GM23338 (cell line): ENCODE results near the gene SP2. TPM values are rescaled to one million over a fixed set of nuclear protein-coding genes. Genes with fewer than 3 reads are reported as not detected.

Experiments used
- ATAC-seq: fragments of 200-7000 bp; cut with Tn5 transposase; 3 replicates; pipeline ENCODE4 v1.9.1; 2020
- DNase-seq: peaks from one replicate; pipeline ENCODE4 v3.0.0-alpha.2; 2015; ENCODE audit warnings: low spot score
- H2AFZ ChIP-seq: fragments of 200-600 bp; sonication (generic); 2 replicates; pipeline ENCODE4 v1.8.0; 2016; ENCODE audit warnings: antibody characterized with exemption, mild to moderate bottlenecking, moderate library complexity
- H3F3A ChIP-seq: fragments of 200-600 bp; sonication (generic); replicated peaks from 2 replicates; pipeline ENCODE4 v1.8.0; 2017; ENCODE audit warnings: antibody characterized with exemption, mixed run types, low read depth
- H3K27ac ChIP-seq: fragments of 200-600 bp; sonication (generic); 2 replicates; pipeline ENCODE4 v1.6.1; 2016; ENCODE audit warnings: low read depth
- H3K27me3 ChIP-seq: fragments of 200-600 bp; sonication (generic); 2 replicates; pipeline ENCODE4 v1.8.0; 2016; ENCODE audit warnings: mild to moderate bottlenecking, mixed run types, moderate library complexity; ENCODE audit not compliant: insufficient read depth
- H3K36me3 ChIP-seq: fragments of 200-600 bp; sonication (generic); 2 replicates; pipeline ENCODE4 v1.8.0; 2016; ENCODE audit warnings: mild to moderate bottlenecking; ENCODE audit not compliant: insufficient read depth
- H3K4me1 ChIP-seq: fragments of 200-600 bp; sonication (generic); 2 replicates; pipeline ENCODE4 v1.8.0; 2016; ENCODE audit warnings: mild to moderate bottlenecking, moderate library complexity; ENCODE audit not compliant: insufficient read depth
- H3K4me2 ChIP-seq: fragments of 200-600 bp; sonication (generic); 2 replicates; pipeline ENCODE4 v1.7.1; 2017; ENCODE audit warnings: mixed run types
- H3K4me3 ChIP-seq: fragments of 200-600 bp; sonication (generic); 2 replicates; pipeline ENCODE4 v1.6.1; 2016; ENCODE audit warnings: mixed run types
- H3K79me2 ChIP-seq: fragments of 200-600 bp; sonication (generic); replicated peaks from 2 replicates; pipeline ENCODE4 v1.8.0; 2017; ENCODE audit warnings: mild to moderate bottlenecking; ENCODE audit not compliant: insufficient read depth
- H3K9me2 ChIP-seq: fragments of 200-600 bp; sonication (generic); 2 replicates; pipeline ENCODE4 v1.8.0; 2017; ENCODE audit not compliant: insufficient read depth
- H4K20me1 ChIP-seq: fragments of 200-600 bp; sonication (generic); replicated peaks from 2 replicates; pipeline ENCODE4 v1.8.0; 2017; ENCODE audit warnings: mild to moderate bottlenecking; ENCODE audit not compliant: insufficient read depth
- H3K27ac Mint-ChIP-seq: 2 replicates; pipeline ENCODE4 v1.8.0; 2020; ENCODE audit warnings: inconsistent platforms, mild to moderate bottlenecking, moderate library complexity, mixed read lengths
- H3K27me3 Mint-ChIP-seq: 3 replicates; pipeline ENCODE4 v1.8.0; 2022; ENCODE audit warnings: low read depth, mild to moderate bottlenecking, moderate library complexity, mixed read lengths, inconsistent platforms; ENCODE audit not compliant: insufficient read depth, poor library complexity
- H3K36me3 Mint-ChIP-seq: 3 replicates; pipeline ENCODE4 v1.8.0; 2021; ENCODE audit warnings: low read depth, mild to moderate bottlenecking, inconsistent platforms, moderate library complexity, mixed read lengths
- H3K4me1 Mint-ChIP-seq: 3 replicates; pipeline ENCODE4 v1.8.0; 2020; ENCODE audit warnings: mild to moderate bottlenecking, inconsistent platforms, mixed read lengths
- H3K4me3 Mint-ChIP-seq: 3 replicates; pipeline ENCODE4 v1.8.0; 2021; ENCODE audit warnings: moderate library complexity, mild to moderate bottlenecking, inconsistent platforms, mixed read lengths
- H3K9me3 Mint-ChIP-seq: 3 replicates; pipeline ENCODE4 v1.8.0; 2020; ENCODE audit warnings: moderate library complexity, mild to moderate bottlenecking, inconsistent platforms, mixed read lengths
- CREB1 ChIP-seq: fragments of 250-450 bp; sonication (Bioruptor Pico); IDR thresholded peaks from 2 replicates; pipeline ENCODE4 v1.5.0; 2020; ENCODE audit warnings: low read depth, mild to moderate bottlenecking, moderate library complexity
- CTCF ChIP-seq, 2 experiments: fragments of 200-600 bp in 1 of 2; sonication (generic) in 1 of 2; conservative IDR thresholded peaks; 2 replicates each; pipeline versions ENCODE4 v1.5.1 to v1.6.1; 2016 to 2017; ENCODE audit warnings: antibody characterized with exemption in 2 of 2, low read depth in 2 of 2, mild to moderate bottlenecking in 2 of 2, moderate library complexity in 1 of 2
- ETS1 ChIP-seq: IDR thresholded peaks from 2 replicates; pipeline ENCODE4 v1.6.1; 2016; ENCODE audit warnings: antibody characterized with exemption
- EZH2 ChIP-seq: fragments of 200-600 bp; sonication (generic); IDR thresholded peaks from one replicate; pipeline ENCODE4 v1.8.0; 2017; ENCODE audit warnings: antibody characterized with exemption, mild to moderate bottlenecking, low read depth; ENCODE audit not compliant: unreplicated experiment
- EZH2phosphoT487 ChIP-seq: fragments of 200-600 bp; sonication (generic); IDR thresholded peaks from one replicate; pipeline ENCODE4 v1.8.1; 2018; ENCODE audit warnings: antibody characterized with exemption; ENCODE audit not compliant: unreplicated experiment
- JUNB ChIP-seq: IDR thresholded peaks from one replicate; pipeline ENCODE4 v1.6.1; 2016; ENCODE audit warnings: antibody characterized with exemption; ENCODE audit not compliant: unreplicated experiment
- NANOG ChIP-seq: IDR thresholded peaks from 2 replicates; pipeline ENCODE4 v1.6.1; 2016; ENCODE audit warnings: antibody characterized with exemption, borderline replicate concordance
- POLR2AphosphoS5 ChIP-seq: IDR thresholded peaks from 2 replicates; pipeline ENCODE4 v1.6.1; 2016; ENCODE audit warnings: antibody characterized with exemption, low read depth
- REST ChIP-seq: IDR thresholded peaks from one replicate; pipeline ENCODE4 v1.6.1; 2018; ENCODE audit warnings: antibody characterized with exemption; ENCODE audit not compliant: unreplicated experiment
- STAT1 ChIP-seq: IDR thresholded peaks from one replicate; pipeline ENCODE4 v1.6.1; 2016; ENCODE audit warnings: antibody characterized with exemption; ENCODE audit not compliant: unreplicated experiment
- ZNF114 ChIP-seq: fragments of 250-450 bp; sonication (Bioruptor Pico); IDR thresholded peaks from 2 replicates; pipeline ENCODE4 v1.5.0; 2020; ENCODE audit warnings: mild to moderate bottlenecking, moderate library complexity
- ZNF331 ChIP-seq: fragments of 250-450 bp; sonication (Bioruptor Pico); IDR thresholded peaks from 2 replicates; pipeline ENCODE4 v1.5.0; 2020; ENCODE audit warnings: low read depth, mild to moderate bottlenecking, moderate library complexity
- ZNF462 ChIP-seq: fragments of 250-450 bp; sonication (Bioruptor Pico); IDR thresholded peaks from 2 replicates; pipeline ENCODE4 v1.5.0; 2020; ENCODE audit warnings: mild to moderate bottlenecking, moderate library complexity
- polyA plus RNA-seq: library from polyadenylated mRNA; unstranded; fragments of >200 nt; fragmentation: Nextera tagmentation; extraction: Ambion mirVana; gene quantifications from 2 replicates; pipeline ENCODE4 v1.2.1, GENCODE V29; 2016
- total RNA-seq: library from RNA; depleted of rRNA; stranded (reverse); fragments of >200 nt; shearing (Covaris generic); gene quantifications from 2 replicates; pipeline ENCODE4 v1.2.3, GENCODE V29; 2014

SP2 gene
- total and polyA plus RNA-seq, 2 experiments from 2014 or later: 6.0 to 12.9 TPM

- H3K4me1 Mint-ChIP-seq: peaks cover 17% of the 10 kb centered on the region
- H3K9me3 Mint-ChIP-seq: no peaks in the 10 kb centered on the region; the same call in 2 of the 3 replicates
- TF ChIP-seq NANOG: no peak
- TF ChIP-seq CREB1 (CRISPR knock-in tag): no peak
- TF ChIP-seq EZH2phosphoT487: no peak
- no peak for TF ChIP-seq STAT1
- TF ChIP-seq ZNF462: no peak
- no peak for TF ChIP-seq JUNB
- no peak for TF ChIP-seq POLR2AphosphoS5
- TF ChIP-seq ETS1: no peak
- TF ChIP-seq EZH2: no peak
- TF ChIP-seq CTCF (conservative IDR thresholded peaks at IDR 0.05; ENCODE audit: low read depth in 2 of 2): no peak
- TF ChIP-seq REST: no peak
- TF ChIP-seq ZNF114: no peak
- no peak for TF ChIP-seq ZNF331
- H3K79me2 ChIP-seq: peaks cover under 1% of the 10 kb centered on the region; the same call in 1 of the 2 replicates
- H3K4me3 Mint-ChIP-seq: no peak overlapping the region; the same call in 2 of the 3 replicates
- no peak for ATAC-seq
- peaks cover 8% of the 10 kb centered on the region for H3K4me1 ChIP-seq
- H4K20me1 ChIP-seq: no peaks in the 10 kb centered on the region
- H3K27me3 Mint-ChIP-seq: peaks cover 15% of the 10 kb centered on the region
- DNase-seq: no peak
- no peak overlapping the region for H2AFZ ChIP-seq
- H3K36me3 ChIP-seq: no peaks in the 10 kb centered on the region
- no peaks in the 10 kb centered on the region for H3K27me3 ChIP-seq
- H3K4me2 ChIP-seq: no peak overlapping the region
- H3K27ac Mint-ChIP-seq: no peak overlapping the region
- no peak overlapping the region for H3K27ac ChIP-seq
- no peaks in the 10 kb centered on the region for H3F3A ChIP-seq
- H3K4me3 ChIP-seq: no peak overlapping the region
- no peaks in the 10 kb centered on the region for H3K36me3 Mint-ChIP-seq
- H3K9me2 ChIP-seq: no peaks in the 10 kb centered on the region
Measured at GRCh38 chr17:47891545-47892088, 4.4 kb upstream of the SP2 start.
